Measurements from ENCODE around the gene PRPF4.

- no peak for TF ChIP-seq CTCF (IDR thresholded peaks at IDR 0.05)
- no peak for TF ChIP-seq POLR2A (IDR thresholded peaks at IDR 0.05)
Observed at GRCh38 chr9:113250807-113251206, 24.7 kb upstream of the PRPF4 start.
